Ovary (tissue), 3 donors: ENCODE measurements around the gene ZNF664.

Source experiments
- CTCF ChIP-seq, 3 donors: fragments of 450-650 bp in 2 of 3; fragments of 200-600 bp in 1 of 3; IDR thresholded peaks; one replicate each; pipeline versions ENCODE4 v1.5.1 to v1.8.0; 2016 to 2022; ENCODE audit warnings: antibody characterized with exemption in 3 of 3, mild to moderate bottlenecking in 1 of 3
- POLR2A ChIP-seq: fragments of 450-650 bp; IDR thresholded peaks from one replicate; pipeline ENCODE4 v1.6.1; 2017; ENCODE audit warnings: antibody characterized with exemption, mild to moderate bottlenecking, moderate library complexity
- donor health status: DM: no; HTN: no; CAD: no.

GRCh38 chr12:123946152-123946515 is 26.9 kb upstream of the ZNF664 start:
- no peak for TF ChIP-seq CTCF (IDR thresholded peaks at IDR 0.05)
- no peak for TF ChIP-seq POLR2A
